Subcutaneous adipose tissue (tissue), 4 donors: Measurements from ENCODE around the gene UTY. TPM values are rescaled to one million over a fixed set of nuclear protein-coding genes. Genes with fewer than 3 reads are reported as not detected.

Experiments used
- CTCF ChIP-seq: fragments of 450-650 bp; IDR thresholded peaks from one replicate; pipeline ENCODE4 v1.5.1; 2016; ENCODE audit warnings: low read depth, mild to moderate bottlenecking, control low read depth, antibody characterized with exemption, moderate library complexity
- total RNA-seq, 4 donors: library from RNA; depleted of rRNA; stranded (reverse); fragments of >200 nt; gene quantifications; one replicate each; pipeline ENCODE4 v1.1.0, GENCODE V29; 2016

The UTY gene
- total RNA-seq, 4 donors from 2014 or later, result 40.9 to 55.1 TPM; not detected in 2

GRCh38 chrY:13362662-13363061 lies 117.2 kb downstream of the UTY start:
- no peak for TF ChIP-seq CTCF

GRCh38 chrY:13361656-13362636 lies 117.9 kb downstream of the UTY start:
- TF ChIP-seq CTCF, result no peak

- TF ChIP-seq CTCF, result no peak
Measured at GRCh38 chrY:13351443-13351842, 128.4 kb downstream of the UTY start.

GRCh38 chrY:13347106-13347505 lies 132.7 kb downstream of the UTY start:
- TF ChIP-seq CTCF, result no peak

- TF ChIP-seq CTCF, result no peak
Measured at GRCh38 chrY:13345549-13345948, 134.3 kb downstream of the UTY start.

- TF ChIP-seq CTCF, result no peak
Measured at GRCh38 chrY:13343307-13343946, 136.4 kb downstream of the UTY start.

GRCh38 chrY:13339939-13340338 lies 139.9 kb downstream of the UTY start:
- TF ChIP-seq CTCF, result no peak
